ENCODE data around the gene ATP8A2. TPM values are rescaled to one million over a fixed set of nuclear protein-coding genes. Genes with fewer than 3 reads are reported as not detected.

The ATP8A2 gene
- total and polyA plus RNA-seq, 2 of the 4 experiments (the other 2 are of a cell fraction) = 0.02 to 0.18 TPM

- Histone ChIP-seq H2BK5ac (ENCODE audit: low read depth, low read length, poor library complexity, severe bottlenecking) (no peak overlapping the region), H3K9ac (ENCODE audit: low read depth, low read length) (no peak overlapping the region), H2AFZ (replicated peaks; ENCODE audit: low read length, poor library complexity) (no peak overlapping the region), H2AK5ac (ENCODE audit: low read depth, low read length) (no peak overlapping the region), H3K4ac (ENCODE audit: low read depth, low read length) (no peak overlapping the region), H3K23ac (ENCODE audit: low read depth, low read length) (no peak overlapping the region), H2BK15ac (ENCODE audit: low read depth, low read length) (no peak overlapping the region), H4K5ac (ENCODE audit: low read depth, low read length) (no peak overlapping the region), H3K14ac (replicated peaks; ENCODE audit: low read depth, low read length) (no peak overlapping the region), H3K56ac (ENCODE audit: extremely low read depth, insufficient read depth, low read length) (no peak overlapping the region), H3K4me3 (ENCODE audit: insufficient read depth, low read depth, low read length) (no peak overlapping the region), H3K79me1 (ENCODE audit: low read depth in 1 of 2, low read length in 2 of 2) (no peaks in the 10 kb centered on the region), H3K4me1 (ENCODE audit: control insufficient read depth, insufficient read depth, low read length) (no peaks in the 10 kb centered on the region), H3K27me3 (ENCODE audit: control insufficient read depth, insufficient read depth, low read length) (no peaks in the 10 kb centered on the region), H3K27ac (ENCODE audit: insufficient read depth, low read length) (no peak overlapping the region), H2BK20ac (ENCODE audit: low read depth, low read length) (no peak overlapping the region), H2AK9ac (replicated peaks; ENCODE audit: low read depth, low read length, poor library complexity) (no peak overlapping the region), H3K4me2 (ENCODE audit: low read depth, low read length) (no peak overlapping the region), H3K18ac (ENCODE audit: low read depth, low read length) (no peak overlapping the region), H4K8ac (ENCODE audit: low read depth in 2 of 2, low read length in 2 of 2) (no peak overlapping the region), H2BK120ac (ENCODE audit: low read depth, low read length) (no peak overlapping the region), H4K91ac (ENCODE audit: insufficient read depth, low read depth, low read length) (no peak overlapping the region), H3K9me3 (ENCODE audit: control insufficient read depth, insufficient read depth, low read length) (no peaks in the 10 kb centered on the region), H3K9me1 (ENCODE audit: insufficient read depth, low read length) (no peaks in the 10 kb centered on the region), H3K36me3 (ENCODE audit: control insufficient read depth, insufficient read depth, low read length) (no peaks in the 10 kb centered on the region), H4K20me1 (ENCODE audit: insufficient read depth, low read length) (no peaks in the 10 kb centered on the region)
- DNase-seq (no peak), ATAC-seq (ENCODE audit: low read depth) (no peak)
- intact Hi-C loops (cut with micrococcal nuclease) (no loop called here), dilution Hi-C loops (cut with HindIII; ENCODE audit: low sequenced_read_pairs, unreplicated experiment) (no loop called here), in situ Hi-C loops (cut with MboI; ENCODE audit: low sequenced_read_pairs) (no loop called here)
- TF ChIP-seq FOS (IDR thresholded peaks at IDR 0.05; ENCODE audit: low read depth, low read length) (no peak), POLR2A (IDR thresholded peaks at IDR 0.05; ENCODE audit: low read depth, low read length) (no peak), MAZ (IDR thresholded peaks at IDR 0.05; ENCODE audit: borderline replicate concordance, low read depth, low read length) (no peak), SMC3 (IDR thresholded peaks at IDR 0.05; ENCODE audit: low read depth, low read length) (no peak), RAD21 (IDR thresholded peaks at IDR 0.05; ENCODE audit: low read length) (no peak), RFX5 (IDR thresholded peaks at IDR 0.05; ENCODE audit: low read depth, low read length) (no peak), NFE2L2 (IDR thresholded peaks at IDR 0.05; ENCODE audit: low read depth, low read length) (no peak), BHLHE40 (IDR thresholded peaks at IDR 0.05; ENCODE audit: low read depth, low read length) (no peak), CTCF (conservative IDR thresholded peaks at IDR 0.05; ENCODE audit: low read depth, low read length) (no peak)
- TF ChIP-seq, protein P1, sequence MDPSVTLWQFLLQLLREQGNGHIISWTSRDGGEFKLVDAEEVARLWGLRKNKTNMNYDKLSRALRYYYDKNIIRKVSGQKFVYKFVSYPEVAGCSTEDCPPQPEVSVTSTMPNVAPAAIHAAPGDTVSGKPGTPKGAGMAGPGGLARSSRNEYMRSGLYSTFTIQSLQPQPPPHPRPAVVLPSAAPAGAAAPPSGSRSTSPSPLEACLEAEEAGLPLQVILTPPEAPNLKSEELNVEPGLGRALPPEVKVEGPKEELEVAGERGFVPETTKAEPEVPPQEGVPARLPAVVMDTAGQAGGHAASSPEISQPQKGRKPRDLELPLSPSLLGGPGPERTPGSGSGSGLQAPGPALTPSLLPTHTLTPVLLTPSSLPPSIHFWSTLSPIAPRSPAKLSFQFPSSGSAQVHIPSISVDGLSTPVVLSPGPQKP (IDR thresholded peaks at IDR 0.05; ENCODE audit: borderline replicate concordance, low read depth, low read length) = no peak
- CTCF ChIA-PET = interaction anchor here (0.5 kb wide), 1 partner anchor 117 kb away, joined by 6 read pairs; no protein-coding TSS in a partner anchor
- no TSS peak for BruUV-seq (replicated peaks)
- POLR2A ChIA-PET (ENCODE audit: unreplicated experiment) = no interaction called here
- 80% methylated on average over 1 of the region's 8 CpGs; no CpG with 5 or more reads in 1 of the 2 experiments for WGBS, 2 experiments (ENCODE audit: extremely low coverage in 2 of 2, insufficient read length in 1 of 2)
Measured at GRCh38 chr13:26038931-26039475, 667.2 kb downstream of the ATP8A2 start.
